Thyroid gland (tissue), 4 donors: ENCODE data around the gene PPM1E. TPM values are rescaled to one million over a fixed set of nuclear protein-coding genes. Genes with fewer than 3 reads are reported as not detected.

Source experiments
- DNase-seq, 2 donors: peaks; one replicate each; pipeline ENCODE4 v3.0.0-alpha.2; 2019
- H3K27ac ChIP-seq, 3 donors: fragments of 200-600 bp; sonication (generic); 1 replicate in 2 of 3; 2 replicates in 1 of 3; pipeline ENCODE4 v1.5.1; 2016 to 2019; ENCODE audit warnings: mild to moderate bottlenecking in 1 of 3, moderate library complexity in 1 of 3
- H3K27me3 ChIP-seq: fragments of 200-600 bp; sonication (generic); one replicate; pipeline ENCODE4 v1.5.1; 2019
- H3K36me3 ChIP-seq, 2 donors: fragments of 200-600 bp; sonication (generic); one replicate each; pipeline ENCODE4 v1.5.1; 2016 to 2019
- H3K4me1 ChIP-seq, 2 donors: fragments of 200-600 bp; sonication (generic); one replicate each; pipeline ENCODE4 v1.5.1; 2017 to 2019
- H3K4me3 ChIP-seq, 3 donors: fragments of 200-600 bp; sonication (generic); replicated peaks in 1 of 3; 1 replicate in 2 of 3; 2 replicates in 1 of 3; pipeline ENCODE4 v1.5.1; 2016; ENCODE audit warnings: mild to moderate bottlenecking in 1 of 3
- H3K9me3 ChIP-seq: fragments of 200-600 bp; sonication (generic); one replicate; pipeline ENCODE4 v1.5.1; 2017
- CTCF ChIP-seq, 6 experiments: fragments of 200-600 bp in 3 of 6; fragments of 450-650 bp in 3 of 6; sonication (generic) in 3 of 6; IDR thresholded peaks; one replicate each; pipeline ENCODE4 v1.5.1; 2016 to 2019; ENCODE audit warnings: antibody characterized with exemption in 6 of 6, mild to moderate bottlenecking in 2 of 6, inconsistent platforms in 1 of 6, moderate library complexity in 1 of 6
- POLR2A ChIP-seq, 2 donors: fragments of 450-650 bp; IDR thresholded peaks; one replicate each; pipeline ENCODE4 v1.6.1; 2017; ENCODE audit warnings: antibody characterized with exemption in 2 of 2, mild to moderate bottlenecking in 2 of 2, moderate library complexity in 1 of 2
- WGBS, 2 donors: methylation state at CpG; one replicate each; pipeline ENCODE4 v1.1.5; 2017; 5-methylcytosine and 5-hydroxymethylcytosine counted together
- intact Hi-C: fragments of 100-400 bp; cut with DNase I; formaldehyde crosslinking; loops from one replicate; pipeline ENCODE4 v1.15.1; 2023
- total RNA-seq, 4 donors: library from RNA; depleted of rRNA; stranded (reverse); fragments of >200 nt; gene quantifications; one replicate each; pipeline ENCODE4 v1.2.3, GENCODE V29; 2016

PPM1E gene
- total RNA-seq, 4 donors from 2014 or later, result 0.11 to 0.13 (median 0.13) TPM; not detected in 1

- TF ChIP-seq CTCF (IDR thresholded peaks at IDR 0.05) (no peak), POLR2A (IDR thresholded peaks at IDR 0.05) (no peak)
- intact Hi-C loops, result no loop called here
- Histone ChIP-seq H3K27ac (no peak overlapping the region), H3K36me3 (no peaks in the 10 kb centered on the region), H3K4me1 (no peaks in the 10 kb centered on the region), H3K4me3 (no peak overlapping the region), H3K9me3 (no peaks in the 10 kb centered on the region), H3K27me3 (no peaks in the 10 kb centered on the region)
- DNase-seq, result no peak
- 95 to 96% methylated on average over 6 of the region's 6 CpGs for WGBS, 2 donors
These were observed 230.3 kb downstream of the PPM1E start for GRCh38 chr17:58985971-58986370.

GRCh38 chr17:58989629-58990028 lies 234.0 kb downstream of the PPM1E start:
- no peak for TF ChIP-seq CTCF (IDR thresholded peaks at IDR 0.05)
- no peak for TF ChIP-seq POLR2A (IDR thresholded peaks at IDR 0.05)
- no peak overlapping the region for H3K4me3 ChIP-seq
- DNase-seq, result no peak
- H3K36me3 ChIP-seq, result no peaks in the 10 kb centered on the region
- H3K9me3 ChIP-seq, result no peaks in the 10 kb centered on the region
- intact Hi-C loops, result no loop called here
- WGBS, 2 donors, result 48 to 50% methylated on average over 2 of the region's 2 CpGs
- no peaks in the 10 kb centered on the region for H3K27me3 ChIP-seq
- no peaks in the 10 kb centered on the region for H3K4me1 ChIP-seq
- no peak overlapping the region for H3K27ac ChIP-seq

- Histone ChIP-seq H3K4me3 (no peak overlapping the region), H3K36me3 (no peaks in the 10 kb centered on the region), H3K27me3 (no peaks in the 10 kb centered on the region), H3K27ac (no peak overlapping the region), H3K4me1 (no peaks in the 10 kb centered on the region), H3K9me3 (no peaks in the 10 kb centered on the region)
- intact Hi-C loops, result no loop called here
- TF ChIP-seq CTCF (IDR thresholded peaks at IDR 0.05), result no peak
- TF ChIP-seq POLR2A (IDR thresholded peaks at IDR 0.05), result no peak
- no peak for DNase-seq
- WGBS, 2 donors, result 83 to 99% methylated on average over 4 of the region's 4 CpGs
These were observed 236.2 kb downstream of the PPM1E start for GRCh38 chr17:58991718-58992331.

GRCh38 chr17:58993311-58993710 lies 237.7 kb downstream of the PPM1E start:
- no peaks in the 10 kb centered on the region for H3K4me1 ChIP-seq
- intact Hi-C loops, result no loop called here
- no peak overlapping the region for H3K4me3 ChIP-seq
- no peak for DNase-seq
- no peaks in the 10 kb centered on the region for H3K9me3 ChIP-seq
- no peaks in the 10 kb centered on the region for H3K36me3 ChIP-seq
- TF ChIP-seq CTCF (IDR thresholded peaks at IDR 0.05) (no peak), POLR2A (IDR thresholded peaks at IDR 0.05) (no peak)
- no peaks in the 10 kb centered on the region for H3K27me3 ChIP-seq
- H3K27ac ChIP-seq, result no peak overlapping the region
- WGBS, 2 donors, result 86 to 93% methylated on average over 5 of the region's 5 CpGs

GRCh38 chr17:58995247-58995940 lies 239.7 kb downstream of the PPM1E start:
- no peaks in the 10 kb centered on the region for H3K4me1 ChIP-seq
- H3K27ac ChIP-seq, result no peak overlapping the region
- H3K4me3 ChIP-seq, result no peak overlapping the region
- H3K27me3 ChIP-seq, result no peaks in the 10 kb centered on the region
- no peaks in the 10 kb centered on the region for H3K9me3 ChIP-seq
- H3K36me3 ChIP-seq, result no peaks in the 10 kb centered on the region
- DNase-seq, result no peak
- TF ChIP-seq CTCF (IDR thresholded peaks at IDR 0.05), result no peak
- no peak for TF ChIP-seq POLR2A (IDR thresholded peaks at IDR 0.05)
- intact Hi-C loops, result no loop called here
- WGBS, 2 donors, result 95 to 96% methylated on average over 7 of the region's 7 CpGs
